ENCODE data around the gene P2RY2. TPM values are rescaled to one million over a fixed set of nuclear protein-coding genes. Genes with fewer than 3 reads are reported as not detected.

Gene P2RY2
- total and polyA plus RNA-seq, 4 donors = 1.8 to 3.7 (median 2.2) TPM

DNA sequence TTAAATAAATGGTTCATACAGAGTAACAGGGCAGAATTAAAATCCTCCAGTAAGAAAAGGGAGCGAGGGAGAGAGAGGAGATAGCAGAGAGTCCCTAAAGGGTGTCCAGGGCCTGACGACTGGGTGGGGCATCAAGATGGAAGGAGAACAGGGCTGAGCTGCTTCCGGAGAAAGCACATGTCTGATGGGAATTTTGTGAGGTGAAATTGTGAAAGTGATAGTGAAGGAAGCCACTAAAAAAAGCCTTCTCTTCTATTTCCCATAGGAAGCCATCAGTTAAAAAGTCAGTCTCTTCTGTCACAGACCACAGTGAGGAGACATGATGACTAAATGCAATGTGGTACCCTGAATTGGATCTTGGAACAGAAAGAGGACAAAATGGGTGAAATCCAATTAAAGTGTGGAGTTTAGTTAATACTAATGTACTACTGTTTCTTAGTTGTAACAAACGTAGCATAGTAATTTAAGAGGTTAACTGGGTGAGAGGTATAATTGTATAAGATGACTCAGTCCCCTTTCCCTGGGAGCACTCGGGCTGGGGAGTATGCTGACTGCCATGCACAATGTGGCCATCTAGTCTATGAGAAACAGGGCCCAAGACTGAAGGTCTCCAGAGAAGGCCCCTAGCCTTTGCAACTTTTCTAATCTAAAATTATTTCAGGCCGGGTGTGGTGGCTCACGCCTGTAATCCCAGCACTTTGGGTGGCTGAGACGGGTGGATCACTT, 46.5 kb upstream of the P2RY2 start:
- Histone ChIP-seq H3K4me3 (ENCODE audit: low read depth in 1 of 3, low read length in 3 of 3) (no peak overlapping the region), H3K4me1 (ENCODE audit: control insufficient read depth in 4 of 4, insufficient read depth in 4 of 4, low read length in 3 of 4) (peaks cover 14 to 38% (median 32%) of the 10 kb centered on the region in 4 donors), H3K36me3 (ENCODE audit: control insufficient read depth in 4 of 4, insufficient read depth in 3 of 4, low read depth in 1 of 4, low read length in 3 of 4) (no peaks in the 10 kb centered on the region), H3K9ac (ENCODE audit: low read depth in 1 of 2, low read length in 2 of 2) (no peak overlapping the region), H3K27ac (ENCODE audit: low read depth in 1 of 2, low read length in 2 of 2) (no peak overlapping the region), H3K27me3 (ENCODE audit: control insufficient read depth in 4 of 4, insufficient read depth in 4 of 4, low read length in 3 of 4) (no peaks in the 10 kb centered on the region), H3K9me3 (ENCODE audit: control insufficient read depth in 4 of 4, low read length in 3 of 4) (no peaks in the 10 kb centered on the region)
- WGBS = 84% methylated on average over 8 of the region's 8 CpGs
- no peak for DNase-seq (ENCODE audit: low spot score)
- TF ChIP-seq, protein P1, sequence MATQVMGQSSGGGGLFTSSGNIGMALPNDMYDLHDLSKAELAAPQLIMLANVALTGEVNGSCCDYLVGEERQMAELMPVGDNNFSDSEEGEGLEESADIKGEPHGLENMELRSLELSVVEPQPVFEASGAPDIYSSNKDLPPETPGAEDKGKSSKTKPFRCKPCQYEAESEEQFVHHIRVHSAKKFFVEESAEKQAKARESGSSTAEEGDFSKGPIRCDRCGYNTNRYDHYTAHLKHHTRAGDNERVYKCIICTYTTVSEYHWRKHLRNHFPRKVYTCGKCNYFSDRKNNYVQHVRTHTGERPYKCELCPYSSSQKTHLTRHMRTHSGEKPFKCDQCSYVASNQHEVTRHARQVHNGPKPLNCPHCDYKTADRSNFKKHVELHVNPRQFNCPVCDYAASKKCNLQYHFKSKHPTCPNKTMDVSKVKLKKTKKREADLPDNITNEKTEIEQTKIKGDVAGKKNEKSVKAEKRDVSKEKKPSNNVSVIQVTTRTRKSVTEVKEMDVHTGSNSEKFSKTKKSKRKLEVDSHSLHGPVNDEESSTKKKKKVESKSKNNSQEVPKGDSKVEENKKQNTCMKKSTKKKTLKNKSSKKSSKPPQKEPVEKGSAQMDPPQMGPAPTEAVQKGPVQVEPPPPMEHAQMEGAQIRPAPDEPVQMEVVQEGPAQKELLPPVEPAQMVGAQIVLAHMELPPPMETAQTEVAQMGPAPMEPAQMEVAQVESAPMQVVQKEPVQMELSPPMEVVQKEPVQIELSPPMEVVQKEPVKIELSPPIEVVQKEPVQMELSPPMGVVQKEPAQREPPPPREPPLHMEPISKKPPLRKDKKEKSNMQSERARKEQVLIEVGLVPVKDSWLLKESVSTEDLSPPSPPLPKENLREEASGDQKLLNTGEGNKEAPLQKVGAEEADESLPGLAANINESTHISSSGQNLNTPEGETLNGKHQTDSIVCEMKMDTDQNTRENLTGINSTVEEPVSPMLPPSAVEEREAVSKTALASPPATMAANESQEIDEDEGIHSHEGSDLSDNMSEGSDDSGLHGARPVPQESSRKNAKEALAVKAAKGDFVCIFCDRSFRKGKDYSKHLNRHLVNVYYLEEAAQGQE (IDR thresholded peaks at IDR 0.05) = no peak
- TF ChIP-seq YY1 (IDR thresholded peaks at IDR 0.05) (no peak), HNF4G (IDR thresholded peaks at IDR 0.05) (no peak), TAF1 (conservative IDR thresholded peaks at IDR 0.05) (no peak), HNF4A (conservative IDR thresholded peaks at IDR 0.05) (no peak)

DNA sequence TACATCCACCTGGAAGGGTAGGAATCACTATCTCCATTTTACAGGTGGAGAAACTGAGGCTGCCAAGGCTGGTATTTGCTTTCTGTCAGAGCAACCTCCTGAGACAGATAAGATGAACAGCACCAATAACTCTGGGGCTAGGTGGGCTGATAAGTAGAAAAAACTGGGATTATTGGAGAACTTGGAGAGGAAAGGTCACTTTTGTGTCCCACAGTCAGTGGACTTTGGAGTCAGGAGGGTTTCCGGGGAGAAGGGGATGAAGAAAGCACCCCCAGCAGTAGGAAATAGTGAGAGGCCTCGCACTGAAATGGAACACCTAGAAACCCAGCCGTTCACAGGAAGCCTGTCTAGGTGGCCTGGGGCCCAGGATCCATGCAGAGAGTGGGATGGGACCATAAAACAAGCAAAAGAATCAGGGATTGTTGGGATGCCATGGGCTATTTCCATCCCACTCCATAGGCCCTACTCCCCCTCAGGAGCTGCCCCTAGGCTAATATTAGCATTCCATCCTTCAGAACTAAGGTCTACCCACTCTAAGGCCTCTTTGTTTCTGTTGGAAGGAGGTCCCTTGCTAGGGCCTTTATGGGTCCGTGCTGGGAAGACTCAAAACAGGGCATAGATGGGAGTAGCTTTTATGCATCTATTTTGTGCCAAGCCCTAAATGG, 45.0 kb upstream of the P2RY2 start:
- Histone ChIP-seq H3K4me1 (ENCODE audit: control insufficient read depth in 4 of 4, insufficient read depth in 4 of 4, low read length in 3 of 4) (peaks cover 7 to 32% (median 20%) of the 10 kb centered on the region in 4 donors), H3K9ac (ENCODE audit: low read depth in 1 of 2, low read length in 2 of 2) (no peak overlapping the region), H3K27me3 (ENCODE audit: control insufficient read depth in 4 of 4, insufficient read depth in 4 of 4, low read length in 3 of 4) (no peaks in the 10 kb centered on the region), H3K4me3 (ENCODE audit: low read depth in 1 of 3, low read length in 3 of 3) (no peak overlapping the region), H3K9me3 (ENCODE audit: control insufficient read depth in 4 of 4, low read length in 3 of 4) (no peaks in the 10 kb centered on the region), H3K27ac (ENCODE audit: low read depth in 1 of 2, low read length in 2 of 2) (peak overlapping the region; percentile 22 to 44), H3K36me3 (ENCODE audit: control insufficient read depth in 4 of 4, insufficient read depth in 3 of 4, low read depth in 1 of 4, low read length in 3 of 4) (no peaks in the 10 kb centered on the region)
- 83% methylated on average over 4 of the region's 4 CpGs for WGBS
- no peak for DNase-seq (ENCODE audit: low spot score)
- peak; percentile 14 to 35 for TF ChIP-seq HNF4A (conservative IDR thresholded peaks at IDR 0.05)
- TF ChIP-seq, protein P2, sequence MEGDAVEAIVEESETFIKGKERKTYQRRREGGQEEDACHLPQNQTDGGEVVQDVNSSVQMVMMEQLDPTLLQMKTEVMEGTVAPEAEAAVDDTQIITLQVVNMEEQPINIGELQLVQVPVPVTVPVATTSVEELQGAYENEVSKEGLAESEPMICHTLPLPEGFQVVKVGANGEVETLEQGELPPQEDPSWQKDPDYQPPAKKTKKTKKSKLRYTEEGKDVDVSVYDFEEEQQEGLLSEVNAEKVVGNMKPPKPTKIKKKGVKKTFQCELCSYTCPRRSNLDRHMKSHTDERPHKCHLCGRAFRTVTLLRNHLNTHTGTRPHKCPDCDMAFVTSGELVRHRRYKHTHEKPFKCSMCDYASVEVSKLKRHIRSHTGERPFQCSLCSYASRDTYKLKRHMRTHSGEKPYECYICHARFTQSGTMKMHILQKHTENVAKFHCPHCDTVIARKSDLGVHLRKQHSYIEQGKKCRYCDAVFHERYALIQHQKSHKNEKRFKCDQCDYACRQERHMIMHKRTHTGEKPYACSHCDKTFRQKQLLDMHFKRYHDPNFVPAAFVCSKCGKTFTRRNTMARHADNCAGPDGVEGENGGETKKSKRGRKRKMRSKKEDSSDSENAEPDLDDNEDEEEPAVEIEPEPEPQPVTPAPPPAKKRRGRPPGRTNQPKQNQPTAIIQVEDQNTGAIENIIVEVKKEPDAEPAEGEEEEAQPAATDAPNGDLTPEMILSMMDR (IDR thresholded peaks at IDR 0.05; ENCODE audit: low read depth, low read length, missing input control) = no peak
- TF ChIP-seq HNF4G (IDR thresholded peaks at IDR 0.05) = no peak

DNA sequence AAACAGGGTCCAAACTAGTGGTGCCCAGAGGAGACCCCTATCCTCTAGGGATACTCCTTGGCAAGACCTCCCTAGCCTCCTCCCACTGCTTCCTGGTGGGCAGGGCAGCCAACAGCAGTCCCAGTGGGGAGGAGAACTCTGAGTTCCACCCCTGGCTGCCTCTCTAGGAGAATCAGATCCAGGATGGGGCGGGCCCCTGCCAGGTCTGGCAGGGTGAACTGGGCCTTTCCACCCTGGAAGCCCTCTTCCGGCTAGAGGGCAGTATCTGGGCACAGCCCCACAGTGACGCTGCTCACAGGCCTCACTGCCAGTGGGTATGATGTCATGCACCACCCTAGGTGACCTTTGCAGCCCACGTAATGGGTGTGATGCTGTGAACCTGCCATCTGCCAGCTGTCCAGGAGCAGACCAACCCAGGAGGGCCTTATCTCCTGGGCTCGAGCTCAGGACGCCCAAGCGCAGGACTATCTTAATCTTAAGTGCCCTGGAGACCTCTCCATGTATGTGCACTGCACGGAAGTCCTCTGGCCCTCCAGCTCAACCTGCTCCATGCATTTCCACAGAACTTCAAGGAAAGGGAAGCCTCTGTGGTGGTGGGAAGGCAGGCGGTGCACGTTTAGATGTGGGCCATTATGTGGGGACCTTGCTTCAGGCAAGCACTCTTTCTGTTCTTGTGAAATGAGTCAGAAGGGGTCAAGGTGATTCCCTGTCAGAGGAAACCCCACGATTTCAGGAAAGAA, 44.2 kb upstream of the P2RY2 start:
- Histone ChIP-seq H3K27ac (ENCODE audit: low read depth in 1 of 2, low read length in 2 of 2) (peak overlapping the region; percentile 38 to 45), H3K27me3 (ENCODE audit: control insufficient read depth in 4 of 4, insufficient read depth in 4 of 4, low read length in 3 of 4) (no peaks in the 10 kb centered on the region), H3K4me1 (ENCODE audit: control insufficient read depth in 4 of 4, insufficient read depth in 4 of 4, low read length in 3 of 4) (peaks cover 7 to 31% (median 20%) of the 10 kb centered on the region in 4 donors), H3K9ac (ENCODE audit: low read depth in 1 of 2, low read length in 2 of 2) (no peak overlapping the region), H3K4me3 (ENCODE audit: low read depth in 1 of 3, low read length in 3 of 3) (no peak overlapping the region), H3K9me3 (ENCODE audit: control insufficient read depth in 4 of 4, low read length in 3 of 4) (no peaks in the 10 kb centered on the region), H3K36me3 (ENCODE audit: control insufficient read depth in 4 of 4, insufficient read depth in 3 of 4, low read depth in 1 of 4, low read length in 3 of 4) (no peaks in the 10 kb centered on the region)
- 49% methylated on average over 11 of the region's 11 CpGs for WGBS
- no peak for DNase-seq (ENCODE audit: low spot score)
- TF ChIP-seq TAF1 (conservative IDR thresholded peaks at IDR 0.05) = no peak
- TF ChIP-seq GABPA (IDR thresholded peaks at IDR 0.05 in 1 of 2, conservative IDR thresholded peaks at IDR 0.05 in 1 of 2) = peak in 1 of 2 donors; percentile 63
- peak; percentile 41 for TF ChIP-seq YY1 (IDR thresholded peaks at IDR 0.05)
- TF ChIP-seq NR2F2 (IDR thresholded peaks at IDR 0.05) = peak; percentile 61
- TF ChIP-seq JUND (IDR thresholded peaks at IDR 0.05) = peak; percentile 41 to 48
- peak; percentile 11 for TF ChIP-seq HNF4G (IDR thresholded peaks at IDR 0.05)
- TF ChIP-seq, protein P3, sequence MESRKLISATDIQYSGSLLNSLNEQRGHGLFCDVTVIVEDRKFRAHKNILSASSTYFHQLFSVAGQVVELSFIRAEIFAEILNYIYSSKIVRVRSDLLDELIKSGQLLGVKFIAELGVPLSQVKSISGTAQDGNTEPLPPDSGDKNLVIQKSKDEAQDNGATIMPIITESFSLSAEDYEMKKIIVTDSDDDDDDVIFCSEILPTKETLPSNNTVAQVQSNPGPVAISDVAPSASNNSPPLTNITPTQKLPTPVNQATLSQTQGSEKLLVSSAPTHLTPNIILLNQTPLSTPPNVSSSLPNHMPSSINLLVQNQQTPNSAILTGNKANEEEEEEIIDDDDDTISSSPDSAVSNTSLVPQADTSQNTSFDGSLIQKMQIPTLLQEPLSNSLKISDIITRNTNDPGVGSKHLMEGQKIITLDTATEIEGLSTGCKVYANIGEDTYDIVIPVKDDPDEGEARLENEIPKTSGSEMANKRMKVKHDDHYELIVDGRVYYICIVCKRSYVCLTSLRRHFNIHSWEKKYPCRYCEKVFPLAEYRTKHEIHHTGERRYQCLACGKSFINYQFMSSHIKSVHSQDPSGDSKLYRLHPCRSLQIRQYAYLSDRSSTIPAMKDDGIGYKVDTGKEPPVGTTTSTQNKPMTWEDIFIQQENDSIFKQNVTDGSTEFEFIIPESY (IDR thresholded peaks at IDR 0.05) = no peak
- TF ChIP-seq SP1 (IDR thresholded peaks at IDR 0.05) = peak; percentile 59
- peak in 1 of 2 donors; percentile 67 for TF ChIP-seq EGR1 (IDR thresholded peaks at IDR 0.05; ENCODE audit: low read depth in 2 of 2)
- TF ChIP-seq FOXA1 (IDR thresholded peaks at IDR 0.05) = no peak
- peak; percentile 81 to 93 for TF ChIP-seq RXRA (IDR thresholded peaks at IDR 0.05)
- TF ChIP-seq, protein P4, sequence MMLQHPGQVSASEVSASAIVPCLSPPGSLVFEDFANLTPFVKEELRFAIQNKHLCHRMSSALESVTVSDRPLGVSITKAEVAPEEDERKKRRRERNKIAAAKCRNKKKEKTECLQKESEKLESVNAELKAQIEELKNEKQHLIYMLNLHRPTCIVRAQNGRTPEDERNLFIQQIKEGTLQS (IDR thresholded peaks at IDR 0.05) = no peak
- TF ChIP-seq FOXA2 (IDR thresholded peaks at IDR 0.05) = no peak
- peak; percentile 50 to 56 for TF ChIP-seq RAD21 (IDR thresholded peaks at IDR 0.05)
- TF ChIP-seq HNF4A (conservative IDR thresholded peaks at IDR 0.05) = peak; percentile 36 to 76

Measured in liver (tissue), 9 donors.